Measurements from ENCODE around the gene ZMYND11.

GRCh38 chr10:273088-273487 lies 137.8 kb downstream of the ZMYND11 start:
- no peak for TF ChIP-seq TFAP4 (IDR thresholded peaks at IDR 0.05; ENCODE audit: borderline replicate concordance, low read depth)
- no peak for TF ChIP-seq ZNF713 (CRISPR knock-in tag; IDR thresholded peaks at IDR 0.05)
- no peak for TF ChIP-seq CTCF (CRISPR knock-in tag; IDR thresholded peaks at IDR 0.05)
- TF ChIP-seq MTA3 (CRISPR knock-in tag; IDR thresholded peaks at IDR 0.05) = no peak
- TF ChIP-seq NCOR1 (IDR thresholded peaks at IDR 0.05; ENCODE audit: borderline replicate concordance, low read length) = no peak
- TF ChIP-seq ZBTB40 (IDR thresholded peaks at IDR 0.05) = no peak
- TF ChIP-seq ZBTB40 (CRISPR knock-in tag; IDR thresholded peaks at IDR 0.05) = no peak

Measured in HepG2 (cell line).